T-cell (primary cell): Measurements from ENCODE around the gene VGLL2. TPM values are rescaled to one million over a fixed set of nuclear protein-coding genes. Genes with fewer than 3 reads are reported as not detected.
"Not testable (repeated sequence)": the region's sequence is repeated elsewhere in the genome, so short reads cannot be mapped to it uniquely, and the experiment has no call there.

Source experiments
- ATAC-seq, 4 experiments: fragments of 200-7000 bp in 3 of 4; fragments of 150-1000 bp in 1 of 4; cut with Tn5 transposase; replicated peaks in 1 of 4; 1 replicate in 3 of 4; 2 replicates in 1 of 4; pipeline ENCODE4 v1.10.0; 2021; ENCODE audit warnings: moderate library complexity in 3 of 4, mild to moderate bottlenecking in 2 of 4, moderate number of reproducible peaks in 1 of 4
- CTCF ChIA-PET, 2 donors: fragments of 300-600 bp; sonication (Branson Sonifier 250); formaldehyde crosslinking; loops; one replicate each; lab custom pipeline; 2022; ENCODE audit warnings: antibody characterized with exemption in 2 of 2; lab: Charles Lee
- POLR2A ChIA-PET, 2 donors: fragments of 300-600 bp; sonication (Branson Sonifier 250); formaldehyde crosslinking; loops; one replicate each; lab custom pipeline; 2022; ENCODE audit warnings: antibody characterized with exemption in 2 of 2; lab: Charles Lee
- DNase-seq, 35 experiments: peaks; one replicate each; pipeline versions ENCODE4 v3.0.0 to v3.0.0-alpha.2; 2013 to 2023
- H3K27ac ChIP-seq: one replicate; pipeline ENCODE4 v1.5.1; 2013; ENCODE audit warnings: low read length
- H3K27me3 ChIP-seq, 2 experiments: replicated peaks in 1 of 2; 1 replicate in 1 of 2; 2 replicates in 1 of 2; pipeline versions ENCODE4 v1.6.1 to v1.7.0; 2013; ENCODE audit warnings: low read length in 1 of 2, mixed read lengths in 1 of 2; ENCODE audit not compliant: control insufficient read depth in 2 of 2, insufficient read depth in 2 of 2; ENCODE audit errors: extremely low read depth in 1 of 2
- H3K36me3 ChIP-seq, 2 donors: 1 replicate in 1 of 2; 2 replicates in 1 of 2; pipeline versions ENCODE4 v1.6.1 to v1.7.0; 2013; ENCODE audit warnings: low read length in 1 of 2; ENCODE audit not compliant: control insufficient read depth in 2 of 2, insufficient read depth in 1 of 2; ENCODE audit errors: extremely low read depth in 1 of 2
- H3K4me1 ChIP-seq, 2 experiments: 1 replicate in 1 of 2; 2 replicates in 1 of 2; pipeline versions ENCODE4 v1.6.1 to v1.7.0; 2013; ENCODE audit warnings: low read length in 2 of 2, mixed read lengths in 1 of 2; ENCODE audit not compliant: insufficient read depth in 2 of 2, control insufficient read depth in 1 of 2; ENCODE audit errors: extremely low read depth in 1 of 2
- H3K4me3 ChIP-seq, 2 donors: 1 replicate in 1 of 2; 2 replicates in 1 of 2; pipeline versions ENCODE4 v1.5.1 to v1.7.0; 2013; ENCODE audit warnings: mild to moderate bottlenecking in 2 of 2, low read length in 1 of 2, moderate library complexity in 1 of 2; ENCODE audit not compliant: control insufficient read depth in 1 of 2; ENCODE audit errors: extremely low read depth in 1 of 2
- H3K9me3 ChIP-seq: 2 replicates; pipeline ENCODE4 v1.7.0; 2013
- H3K27ac Mint-ChIP-seq, 2 donors: one replicate each; pipeline ENCODE4 v1.8.0; 2020 to 2021; ENCODE audit warnings: mild to moderate bottlenecking in 2 of 2, mixed read lengths in 2 of 2
- H3K27me3 Mint-ChIP-seq, 2 donors: one replicate each; pipeline ENCODE4 v1.8.0; 2021 to 2022; ENCODE audit warnings: mixed read lengths in 2 of 2
- H3K36me3 Mint-ChIP-seq: one replicate; pipeline ENCODE4 v1.8.0; 2021; ENCODE audit warnings: mixed read lengths
- H3K4me1 Mint-ChIP-seq, 3 donors: one replicate each; pipeline ENCODE4 v1.8.0; 2020 to 2022; ENCODE audit warnings: mixed read lengths in 3 of 3, mild to moderate bottlenecking in 1 of 3
- H3K4me3 Mint-ChIP-seq, 3 donors: one replicate each; pipeline ENCODE4 v1.8.0; 2020 to 2022; ENCODE audit warnings: mild to moderate bottlenecking in 3 of 3, mixed read lengths in 3 of 3, moderate library complexity in 3 of 3
- H3K9me3 Mint-ChIP-seq, 3 donors: one replicate each; pipeline ENCODE4 v1.8.0; 2020 to 2022; ENCODE audit warnings: mixed read lengths in 3 of 3
- WGBS: methylation state at CpG from one replicate; pipeline ENCODE4 v1.1.5; 2013; ENCODE audit warnings: missing lambda C conversion rate; ENCODE audit not compliant: insufficient coverage; 5-methylcytosine and 5-hydroxymethylcytosine counted together
- total RNA-seq, 35 experiments: library from RNA in 6 of 35; stranded (reverse) in 6 of 35; fragments of 120-200 nt in 1 of 35; gene quantifications; one replicate each; pipeline versions ENCODE4 v1.2.1 to v1.2.4 and lab custom pipeline; 2013 to 2026

VGLL2 gene
- total RNA-seq, 5 donors from 2014 or later (not counting 1 experiment from before 2014, with no cell fraction given), result not detected

- CTCF ChIA-PET, result no interaction called here
Observed at GRCh38 chr6:117231466-117231865, 33.9 kb upstream of the VGLL2 start.

DNA sequence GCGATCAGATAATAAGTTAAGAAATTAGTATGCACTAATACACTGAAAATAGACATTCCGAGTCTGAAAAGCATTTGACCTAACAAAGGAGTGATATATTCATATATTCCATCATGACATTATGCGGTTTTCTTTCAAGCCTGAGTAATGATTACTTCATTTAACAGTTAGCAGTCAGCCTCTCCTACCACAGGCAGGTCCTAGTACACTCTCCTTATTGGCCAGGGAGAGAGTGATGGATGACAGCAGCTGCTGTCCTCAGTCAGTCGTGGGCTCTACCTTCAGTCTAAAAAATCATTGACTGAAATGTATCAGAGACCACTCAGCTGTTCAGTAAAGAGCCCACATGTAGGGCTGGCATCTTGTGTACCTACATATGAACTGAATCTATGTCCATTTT lies 33.2 kb upstream of the VGLL2 start:
- WGBS, result 40% methylated on average over 1 of the region's 4 CpGs
- ChIA-PET POLR2A (no interaction called here), CTCF (no interaction called here)
- Histone ChIP-seq H3K27ac (no peak overlapping the region), H3K4me3 (no peak overlapping the region), H3K27me3 (peaks cover 0 to 3% of the 10 kb centered on the region in 2 experiments), H3K36me3 (no peaks in the 10 kb centered on the region), H3K4me1 (no peaks in the 10 kb centered on the region), H3K9me3 (no peaks in the 10 kb centered on the region)
- H3K4me3 Mint-ChIP-seq, result no peak overlapping the region
- peaks cover 5 to 18% (median 9%) of the 10 kb centered on the region in 3 donors for H3K9me3 Mint-ChIP-seq
- peaks cover 5% of the 10 kb centered on the region in 2 donors for H3K27me3 Mint-ChIP-seq
- DNase-seq, result no peak
- H3K27ac Mint-ChIP-seq, result no peak overlapping the region
- no peaks in the 10 kb centered on the region for H3K36me3 Mint-ChIP-seq
- H3K4me1 Mint-ChIP-seq, result no peaks in the 10 kb centered on the region
- ATAC-seq, result no peak

More at GRCh38 chr6:117231466-117231865, 33.9 kb upstream of the VGLL2 start:
- H3K27ac Mint-ChIP-seq, result no peak overlapping the region
- peaks cover 4 to 5% of the 10 kb centered on the region in 2 donors for H3K27me3 Mint-ChIP-seq
- Histone ChIP-seq H3K4me3 (no peak overlapping the region), H3K27ac (no peak overlapping the region), H3K4me1 (no peaks in the 10 kb centered on the region), H3K9me3 (no peaks in the 10 kb centered on the region), H3K36me3 (no peaks in the 10 kb centered on the region), H3K27me3 (peaks cover 0 to 3% of the 10 kb centered on the region in 2 experiments)
- no CpG with 5 or more reads among the region's 2 CpGs for WGBS
- DNase-seq (no peak), ATAC-seq (no peak)
- no peaks in the 10 kb centered on the region for H3K36me3 Mint-ChIP-seq
- peaks cover 5 to 18% (median 9%) of the 10 kb centered on the region in 3 donors for H3K9me3 Mint-ChIP-seq
- POLR2A ChIA-PET, result no interaction called here
- no peaks in the 10 kb centered on the region for H3K4me1 Mint-ChIP-seq
- H3K4me3 Mint-ChIP-seq, result no peak overlapping the region

DNA sequence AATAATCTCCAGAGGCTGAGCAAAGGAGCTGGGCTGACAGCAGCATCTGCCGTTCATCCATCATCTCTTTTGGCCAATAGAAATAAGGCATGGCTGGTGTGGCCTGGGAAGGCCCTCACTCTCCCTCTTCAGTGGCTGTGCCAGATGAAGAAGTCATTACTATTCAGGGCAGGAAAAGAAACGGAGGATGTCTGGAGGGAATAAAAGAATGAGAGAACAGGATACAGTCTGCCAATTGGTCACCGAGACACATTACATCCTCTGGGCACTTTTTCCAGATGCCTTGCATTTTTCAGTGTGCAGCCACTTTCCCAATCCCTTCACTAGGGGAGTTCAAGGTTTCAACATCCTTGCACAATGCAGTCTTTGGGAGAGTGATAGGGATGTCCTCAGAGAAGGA lies 32.2 kb upstream of the VGLL2 start:
- ATAC-seq (no peak), DNase-seq (no peak)
- H3K27ac Mint-ChIP-seq, result no peak overlapping the region
- no peaks in the 10 kb centered on the region for H3K9me3 ChIP-seq
- H3K36me3 ChIP-seq, result no peaks in the 10 kb centered on the region
- H3K27me3 ChIP-seq, result peaks cover 0 to 3% of the 10 kb centered on the region in 2 experiments
- H3K36me3 Mint-ChIP-seq, result no peaks in the 10 kb centered on the region
- ChIA-PET CTCF (no interaction called here), POLR2A (no interaction called here)
- H3K4me3 Mint-ChIP-seq, result no peak overlapping the region
- H3K27ac ChIP-seq, result no peak overlapping the region
- H3K4me3 ChIP-seq, result no peak overlapping the region
- no peaks in the 10 kb centered on the region for H3K4me1 Mint-ChIP-seq
- H3K4me1 ChIP-seq, result no peaks in the 10 kb centered on the region
- H3K9me3 Mint-ChIP-seq, result peaks cover 2 to 11% (median 9%) of the 10 kb centered on the region in 3 donors
- WGBS, result 100% methylated on average over 1 of the region's 3 CpGs
- H3K27me3 Mint-ChIP-seq, result peaks cover 5 to 9% of the 10 kb centered on the region in 2 donors

DNA sequence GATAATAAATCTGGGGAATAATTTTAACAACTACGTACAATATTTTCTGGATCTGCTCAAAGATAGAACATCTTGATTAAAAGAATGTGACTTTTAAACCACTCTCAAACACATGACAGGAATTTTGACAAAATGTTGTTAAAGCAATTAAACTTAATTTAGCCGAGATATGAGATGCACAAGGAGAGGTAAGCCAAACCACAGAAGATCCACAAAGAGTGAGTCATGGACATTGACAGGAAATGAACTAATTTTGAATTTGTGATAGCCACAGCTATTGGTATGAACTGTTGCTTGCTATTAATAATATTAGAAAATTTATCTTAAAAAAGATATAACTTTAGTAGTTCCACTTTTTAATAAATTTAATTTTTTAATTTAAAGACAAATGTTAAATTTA lies 27.8 kb upstream of the VGLL2 start:
- ChIA-PET POLR2A (no interaction called here), CTCF (no interaction called here)
- Histone ChIP-seq H3K4me3 (no peak overlapping the region), H3K36me3 (no peaks in the 10 kb centered on the region), H3K27ac (no peak overlapping the region), H3K27me3 (no peaks in the 10 kb centered on the region), H3K9me3 (no peaks in the 10 kb centered on the region), H3K4me1 (no peaks in the 10 kb centered on the region)
- H3K4me3 Mint-ChIP-seq, result no peak overlapping the region
- ATAC-seq, result no peak
- WGBS, result no CpG with 5 or more reads among the region's 2 CpGs
- DNase-seq, result no peak
- H3K27me3 Mint-ChIP-seq, result peaks cover 4 to 5% of the 10 kb centered on the region in 2 donors
- H3K4me1 Mint-ChIP-seq, result no peaks in the 10 kb centered on the region
- H3K9me3 Mint-ChIP-seq, result peaks cover 0 to 4% (median 3%) of the 10 kb centered on the region in 3 donors
- H3K36me3 Mint-ChIP-seq, result no peaks in the 10 kb centered on the region
- H3K27ac Mint-ChIP-seq, result no peak overlapping the region

DNA sequence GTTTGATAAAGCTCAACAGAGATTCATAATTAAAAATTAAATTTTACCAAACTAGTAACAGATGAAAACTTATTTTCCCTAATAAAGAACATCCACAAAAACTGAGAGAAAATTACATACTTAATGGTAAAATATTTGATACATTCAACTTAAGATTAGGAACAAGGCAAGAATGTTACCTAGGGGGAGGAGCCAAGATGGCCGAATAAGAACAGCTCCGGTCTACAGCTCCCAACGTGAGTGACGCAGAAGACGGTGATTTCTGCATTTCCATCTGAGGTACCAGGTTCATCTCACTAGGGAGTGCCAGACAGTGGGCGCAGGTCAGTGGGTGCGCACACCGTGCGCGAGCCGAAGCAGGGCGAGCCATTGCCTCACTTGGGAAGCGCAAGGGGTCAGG lies 20.8 kb upstream of the VGLL2 start:
- no CpG with 5 or more reads among the region's 13 CpGs for WGBS
- Mint-ChIP-seq H3K27ac (peak overlapping the region in 1 of 2 donors; percentile 19), H3K4me3 (peak overlapping the region in 1 of 3 donors; percentile 65)
- H3K36me3 ChIP-seq, H3K27ac ChIP-seq, H3K27me3 Mint-ChIP-seq, POLR2A ChIA-PET, H3K4me3 ChIP-seq, H3K9me3 ChIP-seq, H3K36me3 Mint-ChIP-seq, CTCF ChIA-PET, H3K4me1 Mint-ChIP-seq, H3K9me3 Mint-ChIP-seq, H3K27me3 ChIP-seq, ATAC-seq, H3K4me1 ChIP-seq: not testable (repeated sequence)
- DNase-seq, result peak in 1 of 35 experiments; percentile 14

- 100% methylated on average over 4 of the region's 20 CpGs for WGBS
- H3K9me3 Mint-ChIP-seq, H3K36me3 Mint-ChIP-seq, H3K27ac ChIP-seq, H3K27me3 ChIP-seq, CTCF ChIA-PET, H3K27me3 Mint-ChIP-seq, H3K9me3 ChIP-seq, H3K4me1 ChIP-seq, POLR2A ChIA-PET, H3K27ac Mint-ChIP-seq, H3K4me3 ChIP-seq, H3K4me1 Mint-ChIP-seq, ATAC-seq, H3K36me3 ChIP-seq: not testable (repeated sequence)
- peak overlapping the region in 1 of 3 donors; percentile 65 for H3K4me3 Mint-ChIP-seq
- peak in 5 of 35 experiments; percentile 5 to 24 (median 9) for DNase-seq
Observed at GRCh38 chr6:117244979-117245378, 20.4 kb upstream of the VGLL2 start.

GRCh38 chr6:117253785-117254184 lies 11.6 kb upstream of the VGLL2 start:
- Histone ChIP-seq H3K36me3 (no peaks in the 10 kb centered on the region), H3K9me3 (no peaks in the 10 kb centered on the region), H3K27ac (no peak overlapping the region), H3K4me1 (no peaks in the 10 kb centered on the region), H3K27me3 (no peaks in the 10 kb centered on the region), H3K4me3 (no peak overlapping the region)
- no CpG with 5 or more reads among the region's 2 CpGs for WGBS
- Mint-ChIP-seq H3K4me1 (no peaks in the 10 kb centered on the region), H3K27me3 (peaks cover 0 to 3% of the 10 kb centered on the region in 2 donors), H3K36me3 (no peaks in the 10 kb centered on the region), H3K9me3 (peaks cover 0 to 3% (median 0%) of the 10 kb centered on the region in 3 donors), H3K4me3 (no peak overlapping the region), H3K27ac (no peak overlapping the region)
- ATAC-seq (no peak), DNase-seq (no peak)
- CTCF ChIA-PET, result no interaction called here
- POLR2A ChIA-PET, result no interaction called here
